UCSD-AML1 (cell line): ENCODE results near the gene SCYL1.

Source experiments
- DNase-seq: peaks from one replicate; lab custom pipeline; 2025; ENCODE audit not compliant: unreplicated experiment; lab: John Stamatoyannopoulos, UW

SCYL1 gene

GRCh38 chr11:65579291-65579690 lies 54.4 kb downstream of the SCYL1 start:
- DNase-seq: no peak

GRCh38 chr11:65580031-65580692 lies 55.3 kb downstream of the SCYL1 start:
- no peak for DNase-seq

- DNase-seq: no peak
Observed at GRCh38 chr11:65580756-65581155, 55.9 kb downstream of the SCYL1 start.

GRCh38 chr11:65581928-65582327 lies 57.0 kb downstream of the SCYL1 start:
- no peak for DNase-seq

- no peak for DNase-seq
Observed at GRCh38 chr11:65583589-65583988, 58.7 kb downstream of the SCYL1 start.

- no peak for DNase-seq
Observed at GRCh38 chr11:65584106-65584505, 59.2 kb downstream of the SCYL1 start.

- no peak for DNase-seq
Observed at GRCh38 chr11:65584723-65585171, 59.9 kb downstream of the SCYL1 start.

GRCh38 chr11:65585396-65586246 lies 60.7 kb downstream of the SCYL1 start:
- no peak for DNase-seq

- DNase-seq: no peak
Observed at GRCh38 chr11:65586247-65586630, 61.4 kb downstream of the SCYL1 start.

- no peak for DNase-seq
Observed at GRCh38 chr11:65586676-65587075, 61.8 kb downstream of the SCYL1 start.
